NCI-H510A (cell line): ENCODE measurements around the gene GTF3C6.
"Not testable (repeated sequence)": the region's sequence is repeated elsewhere in the genome, so short reads cannot be mapped to it uniquely, and the experiment has no call there.

Experiments
- DNase-seq: peaks from one replicate; lab custom pipeline; 2025; lab: John Stamatoyannopoulos, UW

The GTF3C6 gene

GRCh38 chr6:110979565-110980101, 21.1 kb downstream of the GTF3C6 start:
- DNase-seq: no peak

- DNase-seq: no peak
Measured at GRCh38 chr6:110980227-110980626, 21.7 kb downstream of the GTF3C6 start.

- DNase-seq: no peak
Measured at GRCh38 chr6:110980648-110981047, 22.1 kb downstream of the GTF3C6 start.

- no peak for DNase-seq
Measured at GRCh38 chr6:110981202-110981600, 22.7 kb downstream of the GTF3C6 start.

- no peak for DNase-seq
Measured at GRCh38 chr6:110990840-110991576, 32.5 kb downstream of the GTF3C6 start.

GRCh38 chr6:110996691-110997090, 38.2 kb downstream of the GTF3C6 start:
- no peak for DNase-seq

- no peak for DNase-seq
Measured at GRCh38 chr6:110999634-111000270, 41.2 kb downstream of the GTF3C6 start.

GRCh38 chr6:111002350-111002749, 43.8 kb downstream of the GTF3C6 start:
- no peak for DNase-seq

- no peak for DNase-seq
Measured at GRCh38 chr6:111011360-111012142, 53.0 kb downstream of the GTF3C6 start.

- DNase-seq: no peak
Measured at GRCh38 chr6:111012143-111012452, 53.6 kb downstream of the GTF3C6 start.

GRCh38 chr6:111012520-111012919, 54.0 kb downstream of the GTF3C6 start:
- DNase-seq: not testable (repeated sequence)

- DNase-seq: no peak
Measured at GRCh38 chr6:111013144-111013915, 54.8 kb downstream of the GTF3C6 start.

GRCh38 chr6:111015389-111016124, 57.1 kb downstream of the GTF3C6 start:
- DNase-seq: no peak

GRCh38 chr6:111017241-111017640, 58.7 kb downstream of the GTF3C6 start:
- DNase-seq: not testable (repeated sequence)
